ENCODE results near the gene MACO1. TPM values are rescaled to one million over a fixed set of nuclear protein-coding genes. Genes with fewer than 3 reads are reported as not detected.
"Not testable (repeated sequence)": the region's sequence is repeated elsewhere in the genome, so short reads cannot be mapped to it uniquely, and the experiment has no call there.

MACO1 gene
- total and polyA plus RNA-seq, 10 donors, result 6.9 to 21.0 (median 17.3) TPM

- Histone ChIP-seq H3K27me3 (replicated peaks in 1 of 7) (peaks cover 0 to 9% (median 0%) of the 10 kb centered on the region in 7 donors), H3K36me3 (peaks cover 0 to 36% (median 7%) of the 10 kb centered on the region in 6 donors), H3K4me1 (peaks cover 0 to 26% (median 11%) of the 10 kb centered on the region in 6 donors), H3K27ac (peak overlapping the region in 4 of 8 donors; percentile 9 to 40 (median 37)), H3K9me3 (no peaks in the 10 kb centered on the region), H3K4me3 (no peak overlapping the region)
- 82 to 89% (median 84%) methylated on average over 12 of the region's 12 CpGs for WGBS, 5 donors
- DNase-seq, result peak; percentile 87
- intact Hi-C loops (cut with DNase I; ENCODE audit: low total_unique reads), result loop anchor here (5.0 kb wide), 1 partner anchor 294 kb away; no protein-coding TSS in a partner anchor
- TF ChIP-seq POLR2A (IDR thresholded peaks at IDR 0.05) (no peak), CTCF (IDR thresholded peaks at IDR 0.05 in 8 of 11, conservative IDR thresholded peaks at IDR 0.05 in 3 of 11) (peak; percentile 18 to 74 (median 65)), POLR2AphosphoS5 (IDR thresholded peaks at IDR 0.05) (peak; percentile 27 to 50 (median 42))
These were observed 73.1 kb downstream of the MACO1 start for GRCh38 chr1:25503551-25504426.

GRCh38 chr1:25504706-25505595 lies 74.3 kb downstream of the MACO1 start:
- intact Hi-C loops (cut with DNase I; ENCODE audit: low total_unique reads), result loop anchor here (5.0 kb wide), 1 partner anchor 292 kb away; no protein-coding TSS in a partner anchor
- Histone ChIP-seq H3K4me3 (no peak overlapping the region), H3K36me3 (peaks cover 0 to 25% (median 4%) of the 10 kb centered on the region in 6 donors), H3K27me3 (replicated peaks in 1 of 7) (peaks cover 0 to 9% (median 0%) of the 10 kb centered on the region in 7 donors), H3K27ac (peak overlapping the region in 2 of 8 donors; percentile 3 to 13), H3K9me3 (no peaks in the 10 kb centered on the region), H3K4me1 (peaks cover 0 to 26% (median 11%) of the 10 kb centered on the region in 6 donors)
- 66 to 71% (median 69%) methylated on average over 9 of the region's 9 CpGs for WGBS, 5 donors
- TF ChIP-seq POLR2AphosphoS5 (IDR thresholded peaks at IDR 0.05) (no peak), CTCF (IDR thresholded peaks at IDR 0.05 in 8 of 11, conservative IDR thresholded peaks at IDR 0.05 in 3 of 11) (no peak), POLR2A (IDR thresholded peaks at IDR 0.05) (no peak)
- DNase-seq, result no peak

GRCh38 chr1:25505656-25506385 lies 75.1 kb downstream of the MACO1 start:
- WGBS, 5 donors, result 67 to 76% (median 70%) methylated on average over 14 of the region's 14 CpGs
- Histone ChIP-seq H3K4me1 (peaks cover 0 to 26% (median 11%) of the 10 kb centered on the region in 6 donors), H3K27me3 (replicated peaks in 1 of 7) (peaks cover 0 to 9% (median 0%) of the 10 kb centered on the region in 7 donors), H3K36me3 (peaks cover 0 to 16% (median 4%) of the 10 kb centered on the region in 6 donors), H3K9me3 (no peaks in the 10 kb centered on the region), H3K27ac (no peak overlapping the region), H3K4me3 (no peak overlapping the region)
- intact Hi-C loops (cut with DNase I; ENCODE audit: low total_unique reads), result no loop called here
- no peak for DNase-seq
- no peak for TF ChIP-seq POLR2A (IDR thresholded peaks at IDR 0.05)
- TF ChIP-seq CTCF (IDR thresholded peaks at IDR 0.05 in 8 of 11, conservative IDR thresholded peaks at IDR 0.05 in 3 of 11), result no peak
- no peak for TF ChIP-seq POLR2AphosphoS5 (IDR thresholded peaks at IDR 0.05)

GRCh38 chr1:25506566-25507463 lies 76.1 kb downstream of the MACO1 start:
- intact Hi-C loops (cut with DNase I; ENCODE audit: low total_unique reads); H3K27me3 ChIP-seq (replicated peaks in 1 of 7); H3K36me3 ChIP-seq; DNase-seq; H3K4me3 ChIP-seq; H3K27ac ChIP-seq; H3K9me3 ChIP-seq: not testable (repeated sequence)
- 63 to 82% (median 69%) methylated on average over 21 to 36 of the region's 37 CpGs for WGBS, 5 donors
- peaks cover 0 to 26% (median 11%) of the 10 kb centered on the region in 6 donors for H3K4me1 ChIP-seq
